DND-41 (cell line): ENCODE measurements around the gene TTYH2.

Source experiments
- ATAC-seq: fragments of 200-7000 bp; cut with Tn5 transposase; 3 replicates; pipeline ENCODE4 v1.9.1; 2021; ENCODE audit warnings: low read depth; ENCODE audit not compliant: insufficient read depth
- DNase-seq: peaks from one replicate; pipeline ENCODE4 v3.0.0-alpha.2; 2020
- H2AFZ ChIP-seq: 2 replicates; pipeline ENCODE4 v1.6.0; 2012; ENCODE audit warnings: low read depth, low read length
- H3K27ac ChIP-seq: 2 replicates; pipeline ENCODE4 v1.5.1; 2012; ENCODE audit warnings: low read length, inconsistent platforms
- H3K27me3 ChIP-seq: fragments of 200-600 bp; sonication (generic); 2 replicates; pipeline ENCODE4 v1.6.0; 2012; ENCODE audit warnings: low read length, mild to moderate bottlenecking, inconsistent platforms; ENCODE audit not compliant: insufficient read depth, poor library complexity
- H3K36me3 ChIP-seq: 2 replicates; pipeline ENCODE4 v1.5.1; 2012; ENCODE audit warnings: low read length, inconsistent platforms; ENCODE audit not compliant: insufficient read depth
- H3K4me1 ChIP-seq: 2 replicates; pipeline ENCODE4 v1.5.1; 2012; ENCODE audit warnings: mild to moderate bottlenecking, low read length; ENCODE audit not compliant: insufficient read depth
- H3K4me2 ChIP-seq: 2 replicates; pipeline ENCODE4 v1.6.0; 2012; ENCODE audit warnings: mild to moderate bottlenecking, moderate library complexity, low read length, inconsistent platforms; ENCODE audit not compliant: insufficient read depth
- H3K4me3 ChIP-seq, 2 experiments: fragments of 200-600 bp in 1 of 2; shearing (Covaris generic) in 1 of 2; 2 replicates each; pipeline ENCODE4 v1.5.1; 2012 to 2016; ENCODE audit warnings: inconsistent platforms in 2 of 2, low read length in 2 of 2, mild to moderate bottlenecking in 2 of 2, low read depth in 1 of 2, moderate library complexity in 1 of 2
- H3K79me2 ChIP-seq: 2 replicates; pipeline ENCODE4 v1.6.0; 2012; ENCODE audit warnings: low read length, inconsistent platforms; ENCODE audit not compliant: insufficient read depth
- H3K9ac ChIP-seq: 2 replicates; pipeline ENCODE4 v1.6.0; 2012; ENCODE audit warnings: low read depth, mild to moderate bottlenecking, inconsistent platforms, low read length, moderate library complexity
- H3K9me3 ChIP-seq: 2 replicates; pipeline ENCODE4 v1.5.1; 2012; ENCODE audit warnings: low read length, moderate library complexity, mild to moderate bottlenecking, inconsistent platforms; ENCODE audit not compliant: insufficient read depth, severe bottlenecking
- H4K20me1 ChIP-seq: 2 replicates; pipeline ENCODE4 v1.6.0; 2012; ENCODE audit warnings: low read length; ENCODE audit not compliant: insufficient read depth
- EZH2 ChIP-seq: IDR thresholded peaks from 3 replicates; pipeline ENCODE4 v1.6.1; 2012; ENCODE audit warnings: borderline replicate concordance, low read depth, mild to moderate bottlenecking, moderate library complexity, low read length, inconsistent platforms; ENCODE audit not compliant: severe bottlenecking
- TF ChIP-seq, protein P1 (sequence below): IDR thresholded peaks from 2 replicates; pipeline ENCODE4 v1.5.1; 2012; ENCODE audit warnings: borderline replicate concordance, low read length, moderate library complexity, mild to moderate bottlenecking; ENCODE audit not compliant: poor library complexity, severe bottlenecking; ENCODE audit errors: extremely low read depth

TTYH2 gene

GRCh38 chr17:74250324-74250995 is 37.1 kb downstream of the TTYH2 start:
- Histone ChIP-seq H3K4me2 (no peak overlapping the region), H3K27me3 (no peaks in the 10 kb centered on the region), H3K4me1 (no peaks in the 10 kb centered on the region), H3K79me2 (no peaks in the 10 kb centered on the region), H3K36me3 (no peaks in the 10 kb centered on the region), H4K20me1 (no peaks in the 10 kb centered on the region), H3K9me3 (no peaks in the 10 kb centered on the region), H2AFZ (no peak overlapping the region), H3K27ac (no peak overlapping the region), H3K9ac (no peak overlapping the region), H3K4me3 (no peak overlapping the region)
- DNase-seq (no peak), ATAC-seq (no peak)
- no peak for TF ChIP-seq EZH2
- TF ChIP-seq, protein P1, sequence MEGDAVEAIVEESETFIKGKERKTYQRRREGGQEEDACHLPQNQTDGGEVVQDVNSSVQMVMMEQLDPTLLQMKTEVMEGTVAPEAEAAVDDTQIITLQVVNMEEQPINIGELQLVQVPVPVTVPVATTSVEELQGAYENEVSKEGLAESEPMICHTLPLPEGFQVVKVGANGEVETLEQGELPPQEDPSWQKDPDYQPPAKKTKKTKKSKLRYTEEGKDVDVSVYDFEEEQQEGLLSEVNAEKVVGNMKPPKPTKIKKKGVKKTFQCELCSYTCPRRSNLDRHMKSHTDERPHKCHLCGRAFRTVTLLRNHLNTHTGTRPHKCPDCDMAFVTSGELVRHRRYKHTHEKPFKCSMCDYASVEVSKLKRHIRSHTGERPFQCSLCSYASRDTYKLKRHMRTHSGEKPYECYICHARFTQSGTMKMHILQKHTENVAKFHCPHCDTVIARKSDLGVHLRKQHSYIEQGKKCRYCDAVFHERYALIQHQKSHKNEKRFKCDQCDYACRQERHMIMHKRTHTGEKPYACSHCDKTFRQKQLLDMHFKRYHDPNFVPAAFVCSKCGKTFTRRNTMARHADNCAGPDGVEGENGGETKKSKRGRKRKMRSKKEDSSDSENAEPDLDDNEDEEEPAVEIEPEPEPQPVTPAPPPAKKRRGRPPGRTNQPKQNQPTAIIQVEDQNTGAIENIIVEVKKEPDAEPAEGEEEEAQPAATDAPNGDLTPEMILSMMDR, result no peak

- Histone ChIP-seq H3K79me2 (no peaks in the 10 kb centered on the region), H3K27ac (no peak overlapping the region), H3K9ac (no peak overlapping the region), H3K4me3 (no peak overlapping the region), H4K20me1 (no peaks in the 10 kb centered on the region), H3K9me3 (no peaks in the 10 kb centered on the region), H3K27me3 (no peaks in the 10 kb centered on the region), H3K36me3 (no peaks in the 10 kb centered on the region), H3K4me1 (no peaks in the 10 kb centered on the region), H3K4me2 (no peak overlapping the region), H2AFZ (no peak overlapping the region)
- TF ChIP-seq, protein P1, result no peak
- no peak for TF ChIP-seq EZH2
- DNase-seq, result no peak
- ATAC-seq, result no peak
Observed at GRCh38 chr17:74251051-74251450, 37.7 kb downstream of the TTYH2 start.

- Histone ChIP-seq H3K9ac (no peak overlapping the region), H3K27ac (no peak overlapping the region), H3K9me3 (no peaks in the 10 kb centered on the region), H2AFZ (no peak overlapping the region), H3K27me3 (no peaks in the 10 kb centered on the region), H3K4me3 (no peak overlapping the region), H3K36me3 (no peaks in the 10 kb centered on the region), H3K4me1 (no peaks in the 10 kb centered on the region), H4K20me1 (no peaks in the 10 kb centered on the region), H3K79me2 (no peaks in the 10 kb centered on the region), H3K4me2 (no peak overlapping the region)
- DNase-seq (no peak), ATAC-seq (no peak)
- TF ChIP-seq, protein P1, result no peak
- no peak for TF ChIP-seq EZH2
Observed at GRCh38 chr17:74251569-74251968, 38.2 kb downstream of the TTYH2 start.
